IMR-90 (cell line): Measurements from ENCODE around the gene TAGLN3. TPM values are rescaled to one million over a fixed set of nuclear protein-coding genes. Genes with fewer than 3 reads are reported as not detected.

ENCODE experiments used
- ATAC-seq: fragments of 200-7000 bp; cut with Tn5 transposase; 2 replicates; pipeline ENCODE4 v1.9.1; 2020; ENCODE audit warnings: low read depth, mild to moderate bottlenecking, moderate library complexity
- BruUV-seq: library from RNA; stranded (reverse); fragments of 400-500 nt; replicated peaks from 2 replicates; lab custom pipeline; 2021; lab: Mats Ljungman, UMichigan
- CTCF ChIA-PET: fragments of 300-600 bp; formaldehyde crosslinking; extraction: SDS; loops from one replicate; lab custom pipeline; 2021; ENCODE audit warnings: antibody characterized with exemption; lab: Yijun Ruan, JAX
- POLR2A ChIA-PET: fragments of 300-600 bp; sonication (Branson Sonifier 250); formaldehyde crosslinking; loops from one replicate; lab custom pipeline; 2022; ENCODE audit warnings: antibody characterized with exemption; ENCODE audit not compliant: unreplicated experiment; lab: Charles Lee
- DNase-seq: peaks from one replicate; pipeline ENCODE4 v3.0.0; 2013
- H2AFZ ChIP-seq: replicated peaks from 2 replicates; pipeline ENCODE3; 2013; ENCODE audit warnings: low read length, mild to moderate bottlenecking; ENCODE audit not compliant: poor library complexity
- H2AK5ac ChIP-seq: 2 replicates; pipeline ENCODE4 v1.6.1; 2013; ENCODE audit warnings: low read depth, low read length, inconsistent platforms
- H2AK9ac ChIP-seq: replicated peaks from 2 replicates; pipeline ENCODE3; 2013; ENCODE audit warnings: mild to moderate bottlenecking, low read depth, low read length, moderate library complexity; ENCODE audit not compliant: poor library complexity
- H2BK120ac ChIP-seq: 2 replicates; pipeline ENCODE4 v1.6.1; 2013; ENCODE audit warnings: low read depth, low read length, inconsistent platforms
- H2BK15ac ChIP-seq: 3 replicates; pipeline ENCODE4 v1.6.1; 2013; ENCODE audit warnings: low read depth, low read length, inconsistent platforms
- H2BK20ac ChIP-seq: 2 replicates; pipeline ENCODE4 v1.6.1; 2013; ENCODE audit warnings: low read depth, mild to moderate bottlenecking, inconsistent platforms, low read length, moderate library complexity
- H2BK5ac ChIP-seq: 2 replicates; pipeline ENCODE4 v1.6.1; 2013; ENCODE audit warnings: mild to moderate bottlenecking, low read depth, low read length, inconsistent platforms; ENCODE audit not compliant: poor library complexity, severe bottlenecking
- H3K14ac ChIP-seq: replicated peaks from 2 replicates; pipeline ENCODE4 v1.6.1; 2013; ENCODE audit warnings: low read depth, low read length, inconsistent platforms
- H3K18ac ChIP-seq: 2 replicates; pipeline ENCODE4 v1.6.1; 2013; ENCODE audit warnings: low read depth, low read length, control low read depth
- H3K23ac ChIP-seq: 2 replicates; pipeline ENCODE4 v1.6.1; 2013; ENCODE audit warnings: low read depth, low read length, inconsistent platforms
- H3K27ac ChIP-seq: 2 replicates; pipeline ENCODE4 v1.5.1; 2013; ENCODE audit warnings: mild to moderate bottlenecking, control low read depth, low read length; ENCODE audit not compliant: insufficient read depth
- H3K27me3 ChIP-seq: 2 replicates; pipeline ENCODE4 v1.6.1; 2013; ENCODE audit warnings: low read length; ENCODE audit not compliant: control insufficient read depth, insufficient read depth
- H3K36me3 ChIP-seq: 2 replicates; pipeline ENCODE4 v1.6.1; 2013; ENCODE audit warnings: low read length, mixed read lengths; ENCODE audit not compliant: control insufficient read depth, insufficient read depth
- H3K4ac ChIP-seq: 2 replicates; pipeline ENCODE4 v1.6.1; 2013; ENCODE audit warnings: low read depth, low read length, inconsistent platforms
- H3K4me1 ChIP-seq: 2 replicates; pipeline ENCODE4 v1.6.1; 2013; ENCODE audit warnings: low read length, mixed read lengths; ENCODE audit not compliant: control insufficient read depth, insufficient read depth
- H3K4me2 ChIP-seq: 2 replicates; pipeline ENCODE4 v1.6.1; 2013; ENCODE audit warnings: low read depth, mild to moderate bottlenecking, control low read depth, low read length, moderate library complexity
- H3K4me3 ChIP-seq: 2 replicates; pipeline ENCODE4 v1.5.1; 2013; ENCODE audit warnings: low read depth, mild to moderate bottlenecking, control low read depth, low read length, moderate library complexity; ENCODE audit not compliant: insufficient read depth
- H3K56ac ChIP-seq: 2 replicates; pipeline ENCODE4 v1.6.1; 2013; ENCODE audit warnings: low read length, inconsistent platforms; ENCODE audit not compliant: insufficient read depth; ENCODE audit errors: extremely low read depth
- H3K79me1 ChIP-seq, 2 experiments: 2 replicates each; pipeline ENCODE4 v1.6.1; 2013; ENCODE audit warnings: low read length in 2 of 2, inconsistent platforms in 1 of 2, low read depth in 1 of 2
- H3K9ac ChIP-seq: 2 replicates; pipeline ENCODE4 v1.6.1; 2013; ENCODE audit warnings: low read depth, low read length, control low read depth
- H3K9me1 ChIP-seq: 2 replicates; pipeline ENCODE4 v1.6.1; 2013; ENCODE audit warnings: low read length, inconsistent platforms; ENCODE audit not compliant: insufficient read depth
- H3K9me3 ChIP-seq: 2 replicates; pipeline ENCODE4 v1.6.1; 2013; ENCODE audit warnings: low read length; ENCODE audit not compliant: control insufficient read depth, insufficient read depth
- H4K20me1 ChIP-seq: 2 replicates; pipeline ENCODE4 v1.6.1; 2013; ENCODE audit warnings: low read length, inconsistent platforms; ENCODE audit not compliant: insufficient read depth
- H4K5ac ChIP-seq: 2 replicates; pipeline ENCODE4 v1.6.1; 2013; ENCODE audit warnings: mild to moderate bottlenecking, low read depth, low read length, control low read depth
- H4K8ac ChIP-seq, 2 experiments: 2 replicates each; pipeline ENCODE4 v1.6.1; 2013; ENCODE audit warnings: low read depth in 2 of 2, low read length in 2 of 2, control low read depth in 1 of 2, inconsistent platforms in 1 of 2
- H4K91ac ChIP-seq: 2 replicates; pipeline ENCODE4 v1.6.1; 2013; ENCODE audit warnings: low read depth, low read length, inconsistent platforms; ENCODE audit not compliant: insufficient read depth
- CEBPB ChIP-seq: IDR thresholded peaks from 2 replicates; pipeline ENCODE4 v1.6.1; 2012; ENCODE audit warnings: low read depth, low read length, improper control_type of control experiment
- CHD1 ChIP-seq: IDR thresholded peaks from 2 replicates; pipeline ENCODE4 v1.6.1; 2012; ENCODE audit warnings: low read depth, low read length, improper control_type of control experiment
- FOS ChIP-seq: fragments of 150-350 bp; IDR thresholded peaks from 2 replicates; pipeline ENCODE4 v1.6.1; 2016; ENCODE audit warnings: low read depth, low read length
- MAFK ChIP-seq: IDR thresholded peaks from 2 replicates; pipeline ENCODE4 v1.6.1; 2012; ENCODE audit warnings: low read depth, low read length, improper control_type of control experiment
- MAZ ChIP-seq: IDR thresholded peaks from 2 replicates; pipeline ENCODE4 v1.6.1; 2012; ENCODE audit warnings: low read depth, mild to moderate bottlenecking, low read length, improper control_type of control experiment, moderate library complexity, borderline replicate concordance
- MXI1 ChIP-seq: IDR thresholded peaks from 2 replicates; pipeline ENCODE4 v1.6.1; 2012; ENCODE audit warnings: low read depth, mild to moderate bottlenecking, low read length, moderate library complexity, borderline replicate concordance
- NFE2L2 ChIP-seq: fragments of 150-350 bp; IDR thresholded peaks from 2 replicates; pipeline ENCODE4 v1.6.1; 2016; ENCODE audit warnings: low read depth, mild to moderate bottlenecking, low read length
- POLR2A ChIP-seq: IDR thresholded peaks from 2 replicates; pipeline ENCODE4 v1.6.1; 2012; ENCODE audit warnings: mild to moderate bottlenecking, low read depth, low read length
- RCOR1 ChIP-seq: IDR thresholded peaks from 2 replicates; pipeline ENCODE4 v1.6.1; 2012; ENCODE audit warnings: mild to moderate bottlenecking, low read length, improper control_type of control experiment; ENCODE audit not compliant: insufficient replicate concordance
- RFX5 ChIP-seq: IDR thresholded peaks from 2 replicates; pipeline ENCODE4 v1.8.0; 2012; ENCODE audit warnings: low read depth, mild to moderate bottlenecking, low read length, moderate library complexity
- SMC3 ChIP-seq: fragments of 150-350 bp; IDR thresholded peaks from 2 replicates; pipeline ENCODE4 v1.6.1; 2016; ENCODE audit warnings: low read depth, mild to moderate bottlenecking, antibody characterized with exemption, low read length, moderate library complexity
- WGBS, 2 experiments: methylation state at CpG; one replicate each; pipeline versions ENCODE4 v1.1.5 to v1.1.7; 2013; ENCODE audit warnings: missing lambda C conversion rate in 2 of 2; ENCODE audit not compliant: insufficient read length in 1 of 2; ENCODE audit errors: extremely low coverage in 2 of 2; 5-methylcytosine and 5-hydroxymethylcytosine counted together
- dilution Hi-C: fragments of 300-500 bp; cut with HindIII; formaldehyde crosslinking; loops from one replicate; pipeline ENCODE4 v1.14.3; 2018; ENCODE audit warnings: low sequenced_read_pairs; ENCODE audit not compliant: unreplicated experiment
- in situ Hi-C: fragments of 300-500 bp; cut with MboI; formaldehyde crosslinking; loops from 3 replicates; pipeline ENCODE4 v1.14.3; 2019; ENCODE audit warnings: low sequenced_read_pairs, inconsistent platforms, mixed read lengths
- intact Hi-C: fragments of 100-400 bp; cut with micrococcal nuclease; formaldehyde crosslinking; loops from 2 replicates; pipeline ENCODE4 v1.10.0; 2022
- polyA plus RNA-seq, 3 experiments: library from polyadenylated mRNA; depleted of rRNA; stranded (reverse); fragments of >200 nt; gene quantifications; 2 replicates each; pipeline ENCODE4 v1.2.3, GENCODE V29; 2012; ENCODE audit warnings: low replicate concordance in 1 of 3
- total RNA-seq: library from RNA; depleted of rRNA; stranded (reverse); fragments of >200 nt; gene quantifications from 2 replicates; pipeline ENCODE4 v1.2.3, GENCODE V29; 2012
- TF ChIP-seq, protein P1 (sequence below): fragments of 150-350 bp; IDR thresholded peaks from 2 replicates; pipeline ENCODE4 v1.6.1; 2017; ENCODE audit warnings: mild to moderate bottlenecking, antibody characterized with exemption, low read length, low read depth
- TF ChIP-seq, protein P2 (sequence below): conservative IDR thresholded peaks from 2 replicates; pipeline ENCODE4 v1.5.1; 2012; ENCODE audit warnings: mild to moderate bottlenecking, low read depth, low read length, improper control_type of control experiment

TAGLN3 gene
- total and polyA plus RNA-seq, 2 of the 4 experiments (the other 2 are of a cell fraction), result 3.2 to 7.7 TPM

DNA sequence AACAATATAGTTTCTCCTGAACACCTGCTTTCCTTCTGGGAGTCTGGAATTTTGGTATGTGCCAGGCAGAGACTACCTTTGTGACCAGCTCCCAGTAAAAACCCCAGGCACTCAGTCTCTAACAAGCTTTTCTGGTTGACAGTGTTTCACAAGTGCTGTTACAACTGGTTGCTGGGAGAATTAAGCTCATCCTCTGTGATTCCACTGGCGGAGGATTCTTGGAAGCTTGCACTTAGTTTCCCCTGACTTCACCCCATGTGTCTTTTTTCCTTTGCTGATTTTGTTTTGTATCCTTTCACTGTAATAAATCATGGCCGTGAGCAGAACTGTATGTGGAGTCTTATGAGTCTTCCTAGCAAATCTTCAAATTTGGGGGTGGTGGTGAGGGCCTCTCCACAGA is 5.7 kb upstream of the TAGLN3 start:
- Histone ChIP-seq H3K27ac (no peak overlapping the region), H2BK20ac (no peak overlapping the region), H3K4me3 (no peak overlapping the region), H3K79me1 (no peaks in the 10 kb centered on the region), H3K4me2 (no peak overlapping the region), H3K23ac (no peak overlapping the region), H2BK15ac (no peak overlapping the region), H4K8ac (no peak overlapping the region), H2AK5ac (no peak overlapping the region), H3K4me1 (no peaks in the 10 kb centered on the region), H4K20me1 (0 out of 2 replicates have a peak, but pooled peaks cover 8% of the 10 kb centered on the region), H2AFZ (no peak overlapping the region), H3K36me3 (peaks cover 9% of the 10 kb centered on the region), H3K18ac (no peak overlapping the region), H3K9me1 (peaks cover 2% of the 10 kb centered on the region; the same call in 1 of the 2 replicates), H4K91ac (no peak overlapping the region), H3K27me3 (no peaks in the 10 kb centered on the region), H2BK5ac (no peak overlapping the region), H3K9me3 (no peaks in the 10 kb centered on the region), H3K4ac (no peak overlapping the region), H2AK9ac (no peak overlapping the region), H4K5ac (no peak overlapping the region), H3K9ac (no peak overlapping the region), H3K56ac (no peak overlapping the region), H2BK120ac (no peak overlapping the region), H3K14ac (no peak overlapping the region)
- no CpG with 5 or more reads among the region's 2 CpGs for WGBS, 2 experiments
- intact Hi-C loops, result no loop called here
- ATAC-seq (no peak), DNase-seq (no peak)
- dilution Hi-C loops, result no loop called here
- POLR2A ChIA-PET, result no interaction called here
- BruUV-seq, result no TSS peak
- in situ Hi-C loops, result no loop called here
- CTCF ChIA-PET, result interaction anchor here (0.5 to 2.9 kb wide), 4 partner anchors 11 to 99 kb away, joined by 3 to 14 read pairs (median 4); no protein-coding TSS in a partner anchor
- TF ChIP-seq FOS, result no peak
- no peak for TF ChIP-seq POLR2A
- TF ChIP-seq CEBPB, result no peak
- TF ChIP-seq MAFK, result no peak
- TF ChIP-seq SMC3, result no peak
- TF ChIP-seq, protein P1, sequence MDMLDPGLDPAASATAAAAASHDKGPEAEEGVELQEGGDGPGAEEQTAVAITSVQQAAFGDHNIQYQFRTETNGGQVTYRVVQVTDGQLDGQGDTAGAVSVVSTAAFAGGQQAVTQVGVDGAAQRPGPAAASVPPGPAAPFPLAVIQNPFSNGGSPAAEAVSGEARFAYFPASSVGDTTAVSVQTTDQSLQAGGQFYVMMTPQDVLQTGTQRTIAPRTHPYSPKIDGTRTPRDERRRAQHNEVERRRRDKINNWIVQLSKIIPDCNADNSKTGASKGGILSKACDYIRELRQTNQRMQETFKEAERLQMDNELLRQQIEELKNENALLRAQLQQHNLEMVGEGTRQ, result no peak
- TF ChIP-seq NFE2L2, result no peak
- no peak for TF ChIP-seq RFX5
- TF ChIP-seq, protein P2, sequence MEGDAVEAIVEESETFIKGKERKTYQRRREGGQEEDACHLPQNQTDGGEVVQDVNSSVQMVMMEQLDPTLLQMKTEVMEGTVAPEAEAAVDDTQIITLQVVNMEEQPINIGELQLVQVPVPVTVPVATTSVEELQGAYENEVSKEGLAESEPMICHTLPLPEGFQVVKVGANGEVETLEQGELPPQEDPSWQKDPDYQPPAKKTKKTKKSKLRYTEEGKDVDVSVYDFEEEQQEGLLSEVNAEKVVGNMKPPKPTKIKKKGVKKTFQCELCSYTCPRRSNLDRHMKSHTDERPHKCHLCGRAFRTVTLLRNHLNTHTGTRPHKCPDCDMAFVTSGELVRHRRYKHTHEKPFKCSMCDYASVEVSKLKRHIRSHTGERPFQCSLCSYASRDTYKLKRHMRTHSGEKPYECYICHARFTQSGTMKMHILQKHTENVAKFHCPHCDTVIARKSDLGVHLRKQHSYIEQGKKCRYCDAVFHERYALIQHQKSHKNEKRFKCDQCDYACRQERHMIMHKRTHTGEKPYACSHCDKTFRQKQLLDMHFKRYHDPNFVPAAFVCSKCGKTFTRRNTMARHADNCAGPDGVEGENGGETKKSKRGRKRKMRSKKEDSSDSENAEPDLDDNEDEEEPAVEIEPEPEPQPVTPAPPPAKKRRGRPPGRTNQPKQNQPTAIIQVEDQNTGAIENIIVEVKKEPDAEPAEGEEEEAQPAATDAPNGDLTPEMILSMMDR, result no peak
- no peak for TF ChIP-seq CHD1
- no peak for TF ChIP-seq MXI1
- TF ChIP-seq MAZ, result no peak
- no peak for TF ChIP-seq RCOR1
